ENCODE data around the gene KLF13.

DNA sequence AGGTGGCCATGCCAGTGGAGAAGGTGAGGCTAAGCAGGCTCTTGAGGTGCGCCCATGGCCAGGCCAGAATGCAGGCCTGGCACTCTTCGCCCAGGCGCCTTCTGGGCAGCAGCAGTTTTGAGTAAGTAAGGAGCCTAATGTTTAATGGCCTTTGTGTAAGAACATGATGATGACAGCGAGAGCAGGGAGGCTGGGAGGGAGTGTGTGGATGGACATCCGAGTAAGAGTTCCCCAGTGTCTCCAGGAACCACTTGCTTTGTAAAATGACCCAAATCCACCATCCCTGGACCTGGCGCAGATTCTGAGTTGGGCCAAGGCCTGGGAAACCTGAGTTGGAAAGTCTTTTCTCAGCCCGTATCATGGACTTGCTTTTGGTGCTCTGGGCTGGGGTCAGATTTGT lies 24.1 kb downstream of the KLF13 start:
- TF ChIP-seq CTCF (IDR thresholded peaks at IDR 0.05; ENCODE audit: low read length) = no peak
- no peak for TF ChIP-seq EZH2 (IDR thresholded peaks at IDR 0.05; ENCODE audit: borderline replicate concordance, low read length)

All from OCI-LY1 (cell line).